AG04450 (cell line): ENCODE data around the gene ZNF536. TPM values are rescaled to one million over a fixed set of nuclear protein-coding genes. Genes with fewer than 3 reads are reported as not detected.

Source experiments
- CTCF ChIA-PET: fragments of 300-600, 350-600 bp; formaldehyde crosslinking; extraction: SDS; loops from one replicate; lab custom pipeline; 2022; ENCODE audit warnings: antibody characterized with exemption, inconsistent platforms; lab: Charles Lee
- POLR2A ChIA-PET: fragments of 350-600 bp; formaldehyde crosslinking; extraction: SDS; loops from one replicate; lab custom pipeline; 2021; ENCODE audit warnings: antibody characterized with exemption, inconsistent platforms; lab: Yijun Ruan, JAX
- DNase-seq: peaks from one replicate; pipeline ENCODE4 v3.0.0-alpha.2; 2011; ENCODE audit warnings: low read depth, low spot score
- H3K27ac ChIP-seq: one replicate; pipeline ENCODE4 v1.5.1; 2012; ENCODE audit warnings: low read depth, low read length, control low read depth
- H3K27me3 ChIP-seq: one replicate; pipeline ENCODE4 v1.6.0; 2012; ENCODE audit warnings: low read length; ENCODE audit not compliant: control insufficient read depth, insufficient read depth
- H3K4me3 ChIP-seq: 2 replicates; pipeline ENCODE4 v1.5.1; 2011; ENCODE audit warnings: mild to moderate bottlenecking, low read depth, low read length, control low read depth
- H3K9me3 ChIP-seq: 2 replicates; pipeline ENCODE4 v1.5.1; 2012; ENCODE audit warnings: low read length; ENCODE audit not compliant: control insufficient read depth, insufficient read depth
- CTCF ChIP-seq: IDR thresholded peaks from 2 replicates; pipeline ENCODE4 v1.5.1; 2011; ENCODE audit warnings: low read depth, low read length, control low read depth, inconsistent platforms
- polyA plus RNA-seq: library from polyadenylated mRNA; depleted of rRNA; stranded (reverse); fragments of >200 nt; gene quantifications from 2 replicates; pipeline ENCODE4 v1.2.3, GENCODE V29; 2011

Gene ZNF536
- polyA plus RNA-seq, 1 experiment = not detected

- no peak for DNase-seq
- H3K27me3 ChIP-seq = no peaks in the 10 kb centered on the region
- POLR2A ChIA-PET = no interaction called here
- CTCF ChIA-PET = no interaction called here
- no peak overlapping the region for H3K4me3 ChIP-seq
- H3K9me3 ChIP-seq = peaks cover 55% of the 10 kb centered on the region
- TF ChIP-seq CTCF = no peak
- no peak overlapping the region for H3K27ac ChIP-seq
These were observed 65.7 kb downstream of the ZNF536 start for GRCh38 chr19:30437869-30438268.

- Histone ChIP-seq H3K4me3 (no peak overlapping the region), H3K27me3 (no peaks in the 10 kb centered on the region), H3K27ac (no peak overlapping the region), H3K9me3 (peaks cover 60% of the 10 kb centered on the region)
- DNase-seq = no peak
- CTCF ChIA-PET = no interaction called here
- POLR2A ChIA-PET = no interaction called here
- TF ChIP-seq CTCF = no peak
These were observed 67.1 kb downstream of the ZNF536 start for GRCh38 chr19:30439310-30439709.

- TF ChIP-seq CTCF = no peak
- peaks cover 68% of the 10 kb centered on the region for H3K9me3 ChIP-seq
- ChIA-PET POLR2A (no interaction called here), CTCF (no interaction called here)
- no peak overlapping the region for H3K27ac ChIP-seq
- no peak for DNase-seq
- no peaks in the 10 kb centered on the region for H3K27me3 ChIP-seq
- H3K4me3 ChIP-seq = no peak overlapping the region
These were observed 68.8 kb downstream of the ZNF536 start for GRCh38 chr19:30441011-30441410.

GRCh38 chr19:30442674-30443073, 70.5 kb downstream of the ZNF536 start:
- TF ChIP-seq CTCF = no peak
- peaks cover 67% of the 10 kb centered on the region for H3K9me3 ChIP-seq
- no peak overlapping the region for H3K27ac ChIP-seq
- ChIA-PET CTCF (interaction anchor here (0.6 kb wide), 1 partner anchor 725 kb away, joined by 5 read pairs; no protein-coding TSS in a partner anchor), POLR2A (no interaction called here)
- no peak overlapping the region for H3K4me3 ChIP-seq
- no peaks in the 10 kb centered on the region for H3K27me3 ChIP-seq
- no peak for DNase-seq

- Histone ChIP-seq H3K27ac (no peak overlapping the region), H3K27me3 (no peaks in the 10 kb centered on the region), H3K4me3 (no peak overlapping the region), H3K9me3 (peaks cover 62% of the 10 kb centered on the region)
- CTCF ChIA-PET = no interaction called here
- TF ChIP-seq CTCF = no peak
- POLR2A ChIA-PET = no interaction called here
- no peak for DNase-seq
These were observed 71.5 kb downstream of the ZNF536 start for GRCh38 chr19:30443531-30444252.
